Measurements from ENCODE around the gene NAGA. TPM values are rescaled to one million over a fixed set of nuclear protein-coding genes. Genes with fewer than 3 reads are reported as not detected.
"Not testable (repeated sequence)": the region's sequence is repeated elsewhere in the genome, so short reads cannot be mapped to it uniquely, and the experiment has no call there.

Gene NAGA
- 16.9 and 17.2 TPM in 2 replicates for total RNA-seq
- long read RNA-seq, transcript NAGA-201 (9 exons, 3,694 nt) = major isoform, 15 of 61 reads
- long read RNA-seq, transcript NAGA-203 (10 exons, 1,856 nt) = minor isoform, 10 of 61 reads
- long read RNA-seq, transcript NAGA-202 (10 exons, 1,869 nt) = minor isoform, 11 of 61 reads
- long read RNA-seq, partial matches to known transcripts = 17 of 61 reads
- long read RNA-seq, other reads (novel, unspliced or antisense) = 8 of 61 reads

DNA sequence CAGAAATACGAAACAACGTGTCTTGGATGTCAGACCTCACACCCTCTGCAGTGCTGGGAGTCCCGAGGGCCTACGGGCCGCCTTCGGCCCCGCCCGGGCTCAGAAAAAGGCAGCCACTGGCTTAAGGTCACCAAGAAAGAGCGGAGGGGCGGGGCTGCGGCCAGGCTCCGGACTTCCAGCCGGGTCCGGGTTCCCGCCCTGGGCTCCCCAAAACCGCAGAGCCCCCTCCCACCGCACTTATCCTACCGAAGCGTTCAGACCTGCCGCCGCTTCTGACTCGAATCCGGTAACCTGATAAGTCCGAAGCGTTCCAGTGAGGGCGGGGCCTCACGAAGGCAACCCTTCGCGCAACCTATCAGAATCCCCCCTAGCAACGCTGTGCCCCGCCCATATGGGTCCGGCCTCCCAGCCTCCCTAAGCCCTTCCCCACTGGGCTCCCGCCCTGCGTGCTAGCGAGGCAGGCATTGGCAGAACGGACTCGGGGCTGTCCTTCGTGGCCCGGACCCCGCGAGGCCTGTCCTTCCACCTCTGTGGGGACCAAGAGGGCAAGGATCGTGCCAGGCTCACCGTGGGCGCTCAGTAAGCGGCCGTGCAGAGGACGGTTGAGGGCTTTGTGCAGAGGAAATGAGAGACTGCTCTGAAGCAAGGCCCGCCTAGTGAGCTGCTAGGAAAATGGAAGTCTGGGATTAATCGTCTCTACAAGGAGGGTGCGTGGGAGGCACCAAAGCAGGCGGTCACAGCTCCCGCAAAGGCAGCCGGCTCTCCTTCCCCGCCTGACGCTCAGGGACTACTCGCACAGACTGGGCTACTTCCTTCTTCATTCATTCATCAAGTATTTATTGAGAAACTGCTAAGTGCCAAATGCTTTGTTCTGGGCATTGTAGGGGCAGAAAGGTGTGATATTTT lies at the start of gene NAGA:
NAGA (minus strand) TSS at position 296 of the 906 bp plus-strand sequence. CDS start 515 bp downstream, outside the sequence.
- TF ChIP-seq, protein P1, sequence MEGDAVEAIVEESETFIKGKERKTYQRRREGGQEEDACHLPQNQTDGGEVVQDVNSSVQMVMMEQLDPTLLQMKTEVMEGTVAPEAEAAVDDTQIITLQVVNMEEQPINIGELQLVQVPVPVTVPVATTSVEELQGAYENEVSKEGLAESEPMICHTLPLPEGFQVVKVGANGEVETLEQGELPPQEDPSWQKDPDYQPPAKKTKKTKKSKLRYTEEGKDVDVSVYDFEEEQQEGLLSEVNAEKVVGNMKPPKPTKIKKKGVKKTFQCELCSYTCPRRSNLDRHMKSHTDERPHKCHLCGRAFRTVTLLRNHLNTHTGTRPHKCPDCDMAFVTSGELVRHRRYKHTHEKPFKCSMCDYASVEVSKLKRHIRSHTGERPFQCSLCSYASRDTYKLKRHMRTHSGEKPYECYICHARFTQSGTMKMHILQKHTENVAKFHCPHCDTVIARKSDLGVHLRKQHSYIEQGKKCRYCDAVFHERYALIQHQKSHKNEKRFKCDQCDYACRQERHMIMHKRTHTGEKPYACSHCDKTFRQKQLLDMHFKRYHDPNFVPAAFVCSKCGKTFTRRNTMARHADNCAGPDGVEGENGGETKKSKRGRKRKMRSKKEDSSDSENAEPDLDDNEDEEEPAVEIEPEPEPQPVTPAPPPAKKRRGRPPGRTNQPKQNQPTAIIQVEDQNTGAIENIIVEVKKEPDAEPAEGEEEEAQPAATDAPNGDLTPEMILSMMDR (IDR thresholded peaks at IDR 0.05; ENCODE audit: unreplicated experiment) = no peak
- H3K4me1 Mint-ChIP-seq (ENCODE audit: low read depth) = peaks cover 8% of the 10 kb centered on the region
- H3K4me3 Mint-ChIP-seq (ENCODE audit: low read depth) = peak within 1 kb of the TSS; percentile 80
- peaks cover 5% of the 10 kb centered on the region for H3K36me3 Mint-ChIP-seq (ENCODE audit: insufficient read depth)
- H3K27me3 Mint-ChIP-seq = peaks cover 4% of the 10 kb centered on the region
- H3K27ac Mint-ChIP-seq = peak within 1 kb of the TSS; percentile 90
- no peaks in the 10 kb centered on the region for H3K9me3 Mint-ChIP-seq (ENCODE audit: low read depth)
- peak; percentile 89 for DNase-seq (ENCODE audit: low spot score, unreplicated experiment)

DNA sequence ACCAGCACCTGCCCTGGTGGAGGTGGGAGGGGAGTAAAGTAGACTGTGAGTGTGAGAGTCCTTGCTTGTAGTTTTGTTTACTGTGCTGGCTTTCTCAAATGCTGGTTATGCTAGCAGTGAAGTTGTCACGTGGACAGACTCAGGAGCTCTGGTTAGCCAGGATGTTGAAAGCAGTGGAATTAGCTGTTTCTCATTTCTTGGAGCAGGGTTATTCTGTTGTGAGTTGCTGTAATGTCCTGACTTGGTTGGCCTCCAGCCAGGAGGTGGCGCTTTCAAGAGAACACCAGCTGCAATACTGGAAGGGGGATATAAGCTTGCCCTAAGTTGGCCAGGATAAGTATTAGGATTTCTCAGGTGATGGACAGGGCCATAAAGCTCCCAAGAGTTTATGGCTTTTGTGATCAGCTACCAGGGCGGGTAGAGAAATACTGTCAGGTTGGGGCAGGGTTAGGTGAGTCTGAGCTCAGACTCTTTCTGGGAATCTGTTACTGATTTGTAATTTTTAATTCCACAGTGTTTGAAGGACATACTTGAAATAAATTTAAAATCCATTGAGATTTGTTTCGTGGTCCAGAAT lies 46.3 kb upstream of the NAGA start:
- Mint-ChIP-seq H3K9me3 (ENCODE audit: low read depth) (peaks cover 12% of the 10 kb centered on the region), H3K4me1 (ENCODE audit: low read depth) (peaks cover 5% of the 10 kb centered on the region), H3K4me3 (ENCODE audit: low read depth) (no peak overlapping the region), H3K36me3 (ENCODE audit: insufficient read depth) (peaks cover 6% of the 10 kb centered on the region), H3K27ac (peak overlapping the region; percentile 53), H3K27me3 (peaks cover 8% of the 10 kb centered on the region)
- TF ChIP-seq, protein P1 (IDR thresholded peaks at IDR 0.05; ENCODE audit: unreplicated experiment) = no peak
- no peak for DNase-seq (ENCODE audit: low spot score, unreplicated experiment)

DNA sequence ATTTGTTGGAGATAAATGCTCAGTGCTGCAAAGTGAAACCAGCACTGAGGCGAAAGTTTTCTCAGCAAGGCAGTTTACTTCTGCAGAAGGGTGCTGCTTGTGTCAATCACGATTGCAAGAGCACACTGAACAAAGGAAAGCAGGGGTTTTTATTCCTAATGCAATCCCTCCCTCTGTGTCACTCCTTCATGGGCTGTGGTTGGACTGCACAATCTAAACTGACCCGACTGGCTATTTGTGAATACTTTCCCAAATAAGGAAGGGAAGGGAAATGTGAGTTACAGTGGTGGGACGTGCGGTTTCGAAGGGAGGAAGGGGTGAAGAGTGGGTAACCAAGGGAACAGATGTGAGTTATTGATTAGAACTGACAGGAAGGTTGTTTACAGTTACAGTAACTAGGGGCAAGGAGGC lies 44.8 kb upstream of the NAGA start:
- H3K27ac Mint-ChIP-seq; H3K4me1 Mint-ChIP-seq (ENCODE audit: low read depth); H3K4me3 Mint-ChIP-seq (ENCODE audit: low read depth); H3K36me3 Mint-ChIP-seq (ENCODE audit: insufficient read depth); H3K27me3 Mint-ChIP-seq; DNase-seq (ENCODE audit: low spot score, unreplicated experiment): not testable (repeated sequence)
- H3K9me3 Mint-ChIP-seq (ENCODE audit: low read depth) = peaks cover 12% of the 10 kb centered on the region

DNA sequence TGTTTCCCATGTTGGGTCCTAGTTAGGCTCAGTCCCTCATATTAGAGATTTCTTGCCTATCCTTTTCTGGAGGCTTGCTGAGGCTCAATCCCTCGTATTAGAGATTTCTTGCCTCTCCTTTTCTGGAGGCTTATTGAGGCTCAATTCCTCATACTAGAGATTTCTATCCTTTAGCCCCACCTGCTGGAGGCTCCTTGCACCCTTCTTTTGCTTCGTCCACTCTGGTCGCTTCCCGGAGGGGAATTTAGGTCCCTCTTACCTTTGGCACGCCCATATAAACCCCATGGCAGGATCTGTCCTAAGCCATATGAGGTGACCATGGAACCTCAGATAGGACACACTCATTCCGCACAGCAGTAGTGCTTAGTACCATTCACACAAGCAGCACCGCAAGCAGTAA lies 44.1 kb upstream of the NAGA start:
- Mint-ChIP-seq H3K27ac (no peak overlapping the region), H3K4me1 (ENCODE audit: low read depth) (peaks cover 7% of the 10 kb centered on the region), H3K9me3 (ENCODE audit: low read depth) (peaks cover 12% of the 10 kb centered on the region), H3K27me3 (peaks cover 5% of the 10 kb centered on the region), H3K4me3 (ENCODE audit: low read depth) (no peak overlapping the region), H3K36me3 (ENCODE audit: insufficient read depth) (peaks cover 6% of the 10 kb centered on the region)
- DNase-seq (ENCODE audit: low spot score, unreplicated experiment) = no peak
- TF ChIP-seq, protein P1 (IDR thresholded peaks at IDR 0.05; ENCODE audit: unreplicated experiment) = peak; percentile 35

DNA sequence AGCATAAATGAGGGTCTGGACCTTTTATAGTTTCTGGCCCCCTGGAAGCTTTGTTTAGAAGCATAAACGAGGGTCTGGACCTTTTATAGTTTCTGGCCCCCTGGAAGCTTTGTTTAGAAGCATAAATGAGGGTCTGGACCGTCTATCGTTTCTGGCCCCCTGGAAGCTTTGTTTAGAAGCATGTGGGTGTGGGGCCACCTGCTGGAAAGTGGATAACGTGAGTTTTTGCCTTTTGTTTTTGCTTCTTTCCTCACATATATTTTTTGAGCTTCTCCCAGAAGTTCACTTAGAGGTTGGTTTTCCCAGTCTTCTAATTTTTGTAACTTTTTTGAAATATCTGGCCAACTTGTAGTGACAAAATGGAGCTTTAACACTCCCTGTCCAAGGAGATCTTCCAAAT lies 42.2 kb upstream of the NAGA start:
- H3K27ac Mint-ChIP-seq; H3K4me3 Mint-ChIP-seq (ENCODE audit: low read depth); H3K4me1 Mint-ChIP-seq (ENCODE audit: low read depth); DNase-seq (ENCODE audit: low spot score, unreplicated experiment); H3K36me3 Mint-ChIP-seq (ENCODE audit: insufficient read depth): not testable (repeated sequence)
- Mint-ChIP-seq H3K27me3 (peaks cover 13% of the 10 kb centered on the region), H3K9me3 (ENCODE audit: low read depth) (peaks cover 12% of the 10 kb centered on the region)
- TF ChIP-seq, protein P1 (IDR thresholded peaks at IDR 0.05; ENCODE audit: unreplicated experiment) = peak; percentile 33

All from progenitor cell of endocrine pancreas (in vitro differentiated cells).